ENCODE measurements around the gene ST8SIA1. TPM values are rescaled to one million over a fixed set of nuclear protein-coding genes. Genes with fewer than 3 reads are reported as not detected.

ST8SIA1 gene
- total and polyA plus RNA-seq, 11 donors = 0.60 to 5.7 (median 1.7) TPM

DNA sequence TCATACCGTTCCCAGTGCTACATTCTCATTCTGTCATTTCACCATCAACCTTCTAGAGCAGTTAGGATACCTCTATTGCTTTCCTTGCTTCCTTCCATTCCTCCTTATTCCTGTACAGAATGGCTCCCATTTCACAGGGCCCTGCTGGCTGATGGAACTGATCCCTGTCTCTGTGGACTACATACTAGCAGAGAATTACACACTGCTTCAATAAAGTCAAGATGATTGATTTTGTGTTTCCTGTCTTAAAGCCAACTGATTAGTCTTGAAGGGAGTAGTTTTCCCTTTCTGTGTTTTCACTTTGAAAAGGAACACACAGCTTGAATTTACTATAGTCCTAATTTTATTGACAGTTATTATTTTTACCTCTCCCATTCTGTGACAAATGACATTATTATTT is 130.1 kb downstream of the ST8SIA1 start:
- H3K27me3 ChIP-seq = no peaks in the 10 kb centered on the region
- TF ChIP-seq CTCF (IDR thresholded peaks at IDR 0.05) (no peak), POLR2A (IDR thresholded peaks at IDR 0.05) (no peak)
- H3K4me1 ChIP-seq = no peaks in the 10 kb centered on the region
- no peak for DNase-seq
- intact Hi-C loops (cut with DNase I) = loop anchor here in 1 of 10 donors (10.0 kb wide), 1 partner anchor 170 kb away; no protein-coding TSS in a partner anchor
- 88 to 96% (median 92%) methylated on average over 1 of the region's 1 CpG for WGBS, 4 donors
- no peaks in the 10 kb centered on the region for H3K36me3 ChIP-seq
- H3K4me3 ChIP-seq = no peak overlapping the region
- no peak for ATAC-seq
- H3K27ac ChIP-seq = no peak overlapping the region
- peaks cover 0 to 7% (median 0%) of the 10 kb centered on the region in 12 donors for H3K9me3 ChIP-seq

DNA sequence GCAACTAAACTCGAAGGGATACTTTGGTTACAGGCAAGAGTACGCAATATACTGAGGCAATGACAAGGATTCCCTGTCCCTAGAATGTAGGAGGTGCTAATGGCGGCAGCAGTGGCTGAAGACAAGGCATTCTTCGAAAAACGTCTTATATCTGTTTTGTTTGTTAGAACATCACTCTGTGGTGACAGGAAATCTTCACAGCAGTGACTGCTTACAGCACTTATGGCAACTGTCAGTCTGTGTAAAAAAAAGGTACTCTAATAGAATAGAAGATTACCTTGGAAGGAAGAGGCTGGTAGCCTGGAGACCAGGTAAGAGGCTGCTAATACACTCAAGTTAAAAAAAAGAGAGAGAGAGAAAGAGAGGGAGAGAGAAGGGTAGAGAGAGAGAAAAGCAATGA is 131.7 kb downstream of the ST8SIA1 start:
- intact Hi-C loops (cut with DNase I) = loop anchor here in 1 of 10 donors (10.0 kb wide), 1 partner anchor 172 kb away; no protein-coding TSS in a partner anchor
- TF ChIP-seq CTCF (IDR thresholded peaks at IDR 0.05) (no peak), POLR2A (IDR thresholded peaks at IDR 0.05) (no peak)
- no peaks in the 10 kb centered on the region for H3K36me3 ChIP-seq

GRCh38 chr12:22201101-22201500 is 133.4 kb downstream of the ST8SIA1 start:
- intact Hi-C loops (cut with DNase I) = loop anchor here in 1 of 10 donors (10.0 kb wide), 1 partner anchor 174 kb away; no protein-coding TSS in a partner anchor
- H3K4me3 ChIP-seq = no peak overlapping the region
- no peaks in the 10 kb centered on the region for H3K27me3 ChIP-seq
- peaks cover 0 to 7% (median 0%) of the 10 kb centered on the region in 12 donors for H3K9me3 ChIP-seq
- ATAC-seq (no peak), DNase-seq (no peak)
- TF ChIP-seq POLR2A (IDR thresholded peaks at IDR 0.05) = no peak
- TF ChIP-seq CTCF (IDR thresholded peaks at IDR 0.05) = no peak
- no peak overlapping the region for H3K27ac ChIP-seq
- no peaks in the 10 kb centered on the region for H3K4me1 ChIP-seq
- 82 to 89% (median 85%) methylated on average over 3 of the region's 3 CpGs for WGBS, 4 donors
- no peaks in the 10 kb centered on the region for H3K36me3 ChIP-seq

More for the DNA sequence above, 131.7 kb downstream of the ST8SIA1 start:
- DNase-seq (no peak), ATAC-seq (no peak)
- H3K27me3 ChIP-seq = no peaks in the 10 kb centered on the region
- 59 to 84% (median 71%) methylated on average over 5 of the region's 5 CpGs for WGBS, 4 donors
- no peak overlapping the region for H3K27ac ChIP-seq
- no peak overlapping the region for H3K4me3 ChIP-seq
- H3K4me1 ChIP-seq = no peaks in the 10 kb centered on the region
- peaks cover 0 to 7% (median 0%) of the 10 kb centered on the region in 12 donors for H3K9me3 ChIP-seq

GRCh38 chr12:22196236-22196635 is 138.3 kb downstream of the ST8SIA1 start:
- Histone ChIP-seq H3K9me3 (no peaks in the 10 kb centered on the region), H3K27me3 (no peaks in the 10 kb centered on the region), H3K4me1 (no peaks in the 10 kb centered on the region), H3K36me3 (no peaks in the 10 kb centered on the region), H3K4me3 (no peak overlapping the region), H3K27ac (no peak overlapping the region)
- TF ChIP-seq CTCF (IDR thresholded peaks at IDR 0.05) = no peak
- no peak for TF ChIP-seq POLR2A (IDR thresholded peaks at IDR 0.05)
- 69 to 79% (median 71%) methylated on average over 1 of the region's 1 CpG for WGBS, 4 donors
- intact Hi-C loops (cut with DNase I) = no loop called here
- no peak for ATAC-seq
- no peak for DNase-seq
